Upper lobe of left lung (tissue), 6 donors: ENCODE measurements around the gene ID2. TPM values are rescaled to one million over a fixed set of nuclear protein-coding genes. Genes with fewer than 3 reads are reported as not detected.

Source experiments
- ATAC-seq, 2 donors: fragments of 200-7000 bp; cut with Tn5 transposase; one replicate each; pipeline ENCODE4 v1.9.1; 2022; ENCODE audit warnings: mild to moderate bottlenecking in 2 of 2, moderate library complexity in 2 of 2; ENCODE audit not compliant: low FRiP score in 2 of 2
- DNase-seq, 2 donors: peaks; one replicate each; pipeline ENCODE4 v3.0.0-alpha.2; 2019 to 2020
- H3K27ac ChIP-seq, 4 donors: fragments of 200-600 bp; sonication (generic); one replicate each; pipeline ENCODE4 v1.5.1; 2016 to 2019
- H3K27me3 ChIP-seq, 4 donors: fragments of 200-600 bp; sonication (generic); one replicate each; pipeline ENCODE4 v1.5.1; 2017 to 2019
- H3K36me3 ChIP-seq, 4 donors: fragments of 200-600 bp; sonication (generic); one replicate each; pipeline ENCODE4 v1.5.1; 2016 to 2019
- H3K4me1 ChIP-seq, 4 donors: fragments of 200-600 bp; sonication (generic); one replicate each; pipeline ENCODE4 v1.5.1; 2018 to 2019
- H3K4me3 ChIP-seq, 4 donors: fragments of 200-600 bp; sonication (generic); one replicate each; pipeline ENCODE4 v1.5.1; 2017 to 2019; ENCODE audit warnings: mild to moderate bottlenecking in 2 of 4, moderate library complexity in 1 of 4
- H3K9me3 ChIP-seq, 4 donors: fragments of 200-600 bp; sonication (generic); one replicate each; pipeline ENCODE4 v1.5.1; 2018 to 2019
- EP300 ChIP-seq, 4 donors: sonication (generic); formaldehyde crosslinking; IDR thresholded peaks; one replicate each; pipeline ENCODE4 v1.5.1; 2017; ENCODE audit warnings: antibody characterized with exemption in 4 of 4, control low read depth in 2 of 4
- POLR2A ChIP-seq, 4 donors: fragments of 450-650 bp; IDR thresholded peaks; one replicate each; pipeline ENCODE4 v1.5.1; 2016 to 2017; ENCODE audit warnings: antibody characterized with exemption in 4 of 4, mild to moderate bottlenecking in 2 of 4
- POLR2AphosphoS5 ChIP-seq, 2 donors: sonication (generic); formaldehyde crosslinking; IDR thresholded peaks; one replicate each; pipeline ENCODE4 v1.5.1; 2017; ENCODE audit warnings: antibody characterized with exemption in 2 of 2
- WGBS, 2 donors: methylation state at CpG; one replicate each; pipeline ENCODE4 v1.1.5; 2017 to 2018; 5-methylcytosine and 5-hydroxymethylcytosine counted together
- total RNA-seq, 6 donors: library from RNA; depleted of rRNA in 4 of 6; stranded (reverse); fragments of >200 nt in 4 of 6; gene quantifications; one replicate each; pipeline versions ENCODE4 v1.1.0 to v1.2.1, GENCODE V29; 2016 to 2021
- TF ChIP-seq, protein P1 (sequence below), 6 experiments: fragments of 450-650 bp in 4 of 6; fragments of 200-600 bp in 2 of 6; sonication (generic) in 2 of 6; IDR thresholded peaks; one replicate each; pipeline ENCODE4 v1.5.1; 2016 to 2019; ENCODE audit warnings: antibody characterized with exemption in 6 of 6
- donor health status: DM: no; HTN: no; CAD: no; lungs with moderate emphysema.
- donor health status: DM: no; HTN: yes; CAD: no; lungs with severe emphysema.

ID2 gene
- total RNA-seq, 6 donors from 2014 or later = 85.4 to 175 (median 110) TPM

DNA sequence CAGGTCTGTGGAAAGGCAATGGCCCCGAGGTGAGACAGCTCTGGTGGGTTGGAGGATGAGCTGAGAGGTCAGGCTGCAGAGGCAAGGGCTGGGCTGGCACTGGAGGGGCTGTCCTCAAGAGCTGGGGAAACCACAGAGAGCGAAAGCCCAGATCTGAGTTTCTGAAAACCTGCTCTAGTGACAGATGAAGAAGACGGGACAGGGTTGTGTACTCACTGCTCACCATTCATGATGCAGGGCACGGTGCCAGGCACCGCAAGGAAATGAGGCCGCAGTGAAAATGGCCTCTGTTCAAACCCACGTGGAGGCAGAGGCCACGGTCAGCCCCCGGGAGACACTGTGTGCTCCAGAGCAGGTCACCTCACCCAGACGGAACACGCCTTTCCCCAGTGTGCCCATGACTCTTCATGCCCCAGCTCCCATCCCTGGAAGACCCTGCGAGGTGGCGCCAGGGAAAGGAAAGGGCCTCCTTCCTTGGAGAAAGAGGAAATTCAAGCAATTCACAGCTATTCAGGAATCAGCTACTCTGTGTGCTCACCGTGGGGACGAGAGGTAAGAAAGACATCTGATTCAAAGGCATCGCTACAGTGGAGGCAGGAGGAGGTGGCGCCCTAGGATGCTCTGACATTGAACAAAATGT, 24.3 kb upstream of the ID2 start:
- no peak for DNase-seq
- no peak overlapping the region for H3K27ac ChIP-seq
- H3K36me3 ChIP-seq = no peaks in the 10 kb centered on the region
- no peaks in the 10 kb centered on the region for H3K27me3 ChIP-seq
- no peak for TF ChIP-seq EP300 (IDR thresholded peaks at IDR 0.05)
- TF ChIP-seq, protein P1, sequence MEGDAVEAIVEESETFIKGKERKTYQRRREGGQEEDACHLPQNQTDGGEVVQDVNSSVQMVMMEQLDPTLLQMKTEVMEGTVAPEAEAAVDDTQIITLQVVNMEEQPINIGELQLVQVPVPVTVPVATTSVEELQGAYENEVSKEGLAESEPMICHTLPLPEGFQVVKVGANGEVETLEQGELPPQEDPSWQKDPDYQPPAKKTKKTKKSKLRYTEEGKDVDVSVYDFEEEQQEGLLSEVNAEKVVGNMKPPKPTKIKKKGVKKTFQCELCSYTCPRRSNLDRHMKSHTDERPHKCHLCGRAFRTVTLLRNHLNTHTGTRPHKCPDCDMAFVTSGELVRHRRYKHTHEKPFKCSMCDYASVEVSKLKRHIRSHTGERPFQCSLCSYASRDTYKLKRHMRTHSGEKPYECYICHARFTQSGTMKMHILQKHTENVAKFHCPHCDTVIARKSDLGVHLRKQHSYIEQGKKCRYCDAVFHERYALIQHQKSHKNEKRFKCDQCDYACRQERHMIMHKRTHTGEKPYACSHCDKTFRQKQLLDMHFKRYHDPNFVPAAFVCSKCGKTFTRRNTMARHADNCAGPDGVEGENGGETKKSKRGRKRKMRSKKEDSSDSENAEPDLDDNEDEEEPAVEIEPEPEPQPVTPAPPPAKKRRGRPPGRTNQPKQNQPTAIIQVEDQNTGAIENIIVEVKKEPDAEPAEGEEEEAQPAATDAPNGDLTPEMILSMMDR (IDR thresholded peaks at IDR 0.05) = no peak
- TF ChIP-seq POLR2A (IDR thresholded peaks at IDR 0.05) = no peak
- no peak for TF ChIP-seq POLR2AphosphoS5 (IDR thresholded peaks at IDR 0.05)
- peaks cover 0 to 6% (median 0%) of the 10 kb centered on the region in 4 donors for H3K4me1 ChIP-seq
- H3K9me3 ChIP-seq = no peaks in the 10 kb centered on the region
- H3K4me3 ChIP-seq = no peak overlapping the region
- no peak for ATAC-seq
- WGBS, 2 donors = 73 to 79% methylated on average over 13 to 17 of the region's 17 CpGs

DNA sequence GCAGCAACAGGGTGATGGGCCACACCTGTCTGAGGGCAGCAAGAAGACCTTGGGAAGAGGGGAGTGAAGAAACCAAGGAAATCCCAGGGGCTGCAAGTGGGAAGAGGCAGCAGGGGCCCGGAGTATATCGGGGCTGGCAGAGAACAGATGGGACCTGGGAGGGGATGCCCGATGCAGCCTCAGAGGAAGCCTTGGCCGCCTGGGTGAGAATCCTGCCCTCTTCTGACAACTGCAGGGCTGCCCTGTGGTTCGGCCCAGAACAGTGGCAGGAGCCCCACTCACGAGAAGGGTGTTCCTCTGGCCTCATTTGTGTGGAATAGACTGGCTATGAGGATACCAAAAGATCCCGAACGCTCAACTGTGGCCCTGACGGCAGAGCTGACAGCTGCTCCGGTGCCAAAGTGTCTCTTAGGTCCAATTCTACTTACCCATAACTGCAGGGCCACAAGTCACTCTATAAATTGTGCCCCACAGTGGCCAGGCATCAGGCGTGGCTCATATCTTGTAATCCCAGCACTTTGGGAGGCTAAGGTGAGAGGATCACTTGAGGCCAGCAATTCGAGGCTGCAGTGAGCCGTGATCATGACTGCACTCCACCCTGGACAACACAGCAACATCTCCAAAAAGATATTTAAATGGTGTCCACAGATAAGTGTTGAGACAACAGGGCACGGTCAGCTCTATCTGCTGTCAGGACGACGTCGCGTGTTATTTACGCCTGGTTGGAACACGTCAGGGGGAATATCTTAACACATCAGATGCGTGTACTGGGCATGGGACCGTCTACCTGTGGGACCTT, 23.6 kb upstream of the ID2 start:
- DNase-seq = no peak
- no peak overlapping the region for H3K4me3 ChIP-seq
- no peaks in the 10 kb centered on the region for H3K9me3 ChIP-seq
- H3K4me1 ChIP-seq = peaks cover 0 to 6% (median 0%) of the 10 kb centered on the region in 4 donors
- no peak overlapping the region for H3K27ac ChIP-seq
- TF ChIP-seq POLR2A (IDR thresholded peaks at IDR 0.05) = no peak
- TF ChIP-seq, protein P1 (IDR thresholded peaks at IDR 0.05) = no peak
- TF ChIP-seq POLR2AphosphoS5 (IDR thresholded peaks at IDR 0.05) = no peak
- no peak for TF ChIP-seq EP300 (IDR thresholded peaks at IDR 0.05)
- H3K36me3 ChIP-seq = no peaks in the 10 kb centered on the region
- WGBS, 2 donors = 90 to 94% methylated on average over 22 of the region's 22 CpGs
- no peaks in the 10 kb centered on the region for H3K27me3 ChIP-seq
- ATAC-seq = no peak

DNA sequence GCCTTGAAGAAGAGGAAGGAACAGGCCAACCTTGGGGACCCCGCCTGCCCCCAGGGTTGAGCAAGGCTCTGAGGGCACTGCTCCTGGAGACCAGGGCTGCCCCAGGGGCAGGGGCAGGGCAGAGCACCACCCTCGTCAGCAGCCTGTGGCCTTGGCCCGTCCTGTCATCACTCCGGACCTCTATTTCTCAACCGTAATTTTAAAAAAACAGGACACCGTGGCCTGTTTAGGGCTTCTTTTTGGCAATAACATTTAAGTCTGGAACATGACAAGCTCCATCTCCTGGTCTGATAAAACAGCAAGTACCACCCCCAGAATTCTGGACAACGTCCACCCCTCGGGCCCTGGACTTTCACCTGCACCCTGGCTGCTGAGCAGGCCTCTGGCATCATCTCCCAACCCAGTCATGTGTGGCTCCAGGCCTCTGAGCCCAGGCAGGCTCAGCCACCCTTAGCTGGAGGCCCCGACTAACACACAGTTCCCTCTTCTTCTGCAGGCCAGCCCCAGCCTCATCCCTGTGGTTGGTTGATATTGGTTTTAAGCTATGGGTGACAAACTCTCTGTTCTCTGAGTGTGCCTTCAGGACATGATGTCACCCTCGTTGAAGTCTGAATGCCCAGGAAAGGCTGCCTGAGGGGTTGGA, 22.6 kb upstream of the ID2 start:
- H3K36me3 ChIP-seq = no peaks in the 10 kb centered on the region
- H3K27ac ChIP-seq = no peak overlapping the region
- no peaks in the 10 kb centered on the region for H3K9me3 ChIP-seq
- no peak for TF ChIP-seq EP300 (IDR thresholded peaks at IDR 0.05)
- TF ChIP-seq POLR2A (IDR thresholded peaks at IDR 0.05) = no peak
- TF ChIP-seq, protein P1 (IDR thresholded peaks at IDR 0.05) = no peak
- no peak for TF ChIP-seq POLR2AphosphoS5 (IDR thresholded peaks at IDR 0.05)
- H3K4me1 ChIP-seq = peaks cover 0 to 6% (median 0%) of the 10 kb centered on the region in 4 donors
- ATAC-seq = no peak
- no peak overlapping the region for H3K4me3 ChIP-seq
- H3K27me3 ChIP-seq = no peaks in the 10 kb centered on the region
- no peak for DNase-seq
- 70 to 87% methylated on average over 9 to 10 of the region's 10 CpGs for WGBS, 2 donors

DNA sequence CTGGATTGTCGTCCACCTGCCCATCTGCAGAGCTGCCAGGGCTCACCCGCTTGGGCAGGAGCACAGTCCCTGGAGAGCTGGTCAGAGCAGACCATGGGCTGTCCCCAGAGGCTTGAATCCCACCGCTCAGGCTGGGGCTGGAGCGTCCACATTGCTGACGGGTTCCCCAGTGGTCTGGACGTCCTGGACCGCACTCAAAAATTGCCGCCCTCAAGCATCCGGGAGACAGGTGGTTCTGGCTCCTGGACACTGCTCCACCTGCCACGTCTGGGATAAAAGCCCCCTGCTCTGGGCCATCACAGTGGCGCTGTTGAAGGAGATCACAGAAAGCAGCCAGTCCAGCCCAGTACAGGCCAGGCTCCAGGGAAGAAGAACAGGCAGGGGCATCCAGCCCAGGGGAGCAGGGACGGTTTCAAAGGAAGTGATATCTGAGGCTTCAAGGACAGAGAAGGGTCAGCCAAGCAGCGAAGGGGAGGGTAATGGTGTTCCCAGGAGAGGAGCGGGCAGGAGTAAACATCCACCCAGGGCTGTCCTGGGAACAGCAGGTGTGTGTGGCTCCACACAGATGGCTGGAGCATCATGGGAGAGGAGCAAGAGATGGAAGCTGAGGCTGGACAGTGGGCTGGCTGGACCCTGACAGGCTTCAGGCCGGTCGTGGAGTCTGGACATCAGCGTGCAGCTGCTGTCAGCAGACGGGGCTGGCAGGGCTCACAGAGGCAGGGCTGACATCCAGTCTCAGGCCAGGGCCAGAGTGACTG, 21.9 kb upstream of the ID2 start:
- DNase-seq (no peak), ATAC-seq (no peak)
- WGBS, 2 donors = 76 to 85% methylated on average over 10 to 18 of the region's 18 CpGs
- TF ChIP-seq, protein P1 (IDR thresholded peaks at IDR 0.05) = no peak
- TF ChIP-seq POLR2AphosphoS5 (IDR thresholded peaks at IDR 0.05) (no peak), EP300 (IDR thresholded peaks at IDR 0.05) (no peak), POLR2A (IDR thresholded peaks at IDR 0.05) (no peak)
- peaks cover 0 to 6% (median 0%) of the 10 kb centered on the region in 4 donors for H3K4me1 ChIP-seq
- no peak overlapping the region for H3K27ac ChIP-seq
- no peaks in the 10 kb centered on the region for H3K9me3 ChIP-seq
- no peaks in the 10 kb centered on the region for H3K27me3 ChIP-seq
- no peak overlapping the region for H3K4me3 ChIP-seq
- no peaks in the 10 kb centered on the region for H3K36me3 ChIP-seq
